H9 (cell line): ENCODE measurements around the gene UBE2D2. TPM values are rescaled to one million over a fixed set of nuclear protein-coding genes. Genes with fewer than 3 reads are reported as not detected.

ENCODE experiments used
- DNase-seq: peaks from one replicate; pipeline ENCODE4 v3.0.0-alpha.2; 2017
- H2AFZ ChIP-seq: one replicate; pipeline ENCODE4 v1.6.1; 2013; ENCODE audit warnings: mild to moderate bottlenecking, low read length, control low read depth, moderate library complexity
- H2AK5ac ChIP-seq: 2 replicates; pipeline ENCODE4 v1.6.1; 2013; ENCODE audit warnings: low read length, control low read depth, mixed read lengths; ENCODE audit not compliant: insufficient read length
- H2BK120ac ChIP-seq: one replicate; pipeline ENCODE4 v1.6.1; 2013; ENCODE audit warnings: low read depth, mild to moderate bottlenecking, low read length, control low read depth, inconsistent platforms; ENCODE audit not compliant: poor library complexity, severe bottlenecking
- H2BK12ac ChIP-seq: 2 replicates; pipeline ENCODE4 v1.6.1; 2013; ENCODE audit warnings: low read length, control low read depth, mixed read lengths, low read depth; ENCODE audit not compliant: insufficient read length
- H2BK15ac ChIP-seq: 2 replicates; pipeline ENCODE4 v1.6.1; 2013; ENCODE audit warnings: low read depth, low read length, control low read depth
- H2BK20ac ChIP-seq: one replicate; pipeline ENCODE4 v1.6.1; 2013; ENCODE audit warnings: low read depth, mild to moderate bottlenecking, low read length, control low read depth, inconsistent platforms; ENCODE audit not compliant: poor library complexity, severe bottlenecking
- H2BK5ac ChIP-seq: 2 replicates; pipeline ENCODE4 v1.6.1; 2013; ENCODE audit warnings: low read length, control low read depth, mixed read lengths; ENCODE audit not compliant: insufficient read length
- H3K14ac ChIP-seq: 2 replicates; pipeline ENCODE4 v1.6.1; 2013; ENCODE audit warnings: low read length, control low read depth; ENCODE audit not compliant: insufficient read depth
- H3K18ac ChIP-seq: 2 replicates; pipeline ENCODE4 v1.6.1; 2013; ENCODE audit warnings: low read depth, mild to moderate bottlenecking, mixed read lengths, low read length, control low read depth; ENCODE audit not compliant: insufficient read length
- H3K23ac ChIP-seq: 2 replicates; pipeline ENCODE4 v1.6.1; 2013; ENCODE audit warnings: low read length, control low read depth, mixed read lengths, low read depth; ENCODE audit not compliant: insufficient read length
- H3K23me2 ChIP-seq: 2 replicates; pipeline ENCODE4 v1.6.1; 2013; ENCODE audit warnings: low read depth, mild to moderate bottlenecking, mixed read lengths, low read length, control low read depth; ENCODE audit not compliant: insufficient read length, poor library complexity, severe bottlenecking
- H3K27ac ChIP-seq: 2 replicates; pipeline ENCODE4 v1.5.1; 2013; ENCODE audit warnings: low read length, control low read depth, mixed read lengths, low read depth; ENCODE audit not compliant: insufficient read length
- H3K27me3 ChIP-seq: 2 replicates; pipeline ENCODE4 v1.6.1; 2013; ENCODE audit warnings: low read length, control low read depth, inconsistent platforms; ENCODE audit not compliant: insufficient read depth
- H3K4ac ChIP-seq: 2 replicates; pipeline ENCODE4 v1.6.1; 2013; ENCODE audit warnings: low read depth, mild to moderate bottlenecking, control low read depth, inconsistent platforms, low read length, moderate library complexity
- H3K4me1 ChIP-seq: 2 replicates; pipeline ENCODE4 v1.6.1; 2013; ENCODE audit warnings: low read length, control low read depth, inconsistent platforms; ENCODE audit not compliant: insufficient read depth
- H3K4me2 ChIP-seq: 2 replicates; pipeline ENCODE4 v1.6.1; 2013; ENCODE audit warnings: low read length, control low read depth, mixed read lengths; ENCODE audit not compliant: insufficient read length, insufficient read depth
- H3K56ac ChIP-seq: 2 replicates; pipeline ENCODE4 v1.6.1; 2013; ENCODE audit warnings: low read depth, mild to moderate bottlenecking, mixed read lengths, low read length, control low read depth; ENCODE audit not compliant: insufficient read length
- H3K79me1 ChIP-seq: 2 replicates; pipeline ENCODE4 v1.6.1; 2013; ENCODE audit warnings: low read depth, mild to moderate bottlenecking, moderate library complexity, low read length, control low read depth, inconsistent platforms; ENCODE audit not compliant: insufficient read depth, poor library complexity, severe bottlenecking
- H3K79me2 ChIP-seq: 2 replicates; pipeline ENCODE4 v1.6.1; 2013; ENCODE audit warnings: low read length, control low read depth, inconsistent platforms; ENCODE audit not compliant: insufficient read depth
- H3K9ac ChIP-seq: 2 replicates; pipeline ENCODE4 v1.6.1; 2013; ENCODE audit warnings: low read length, control low read depth, mixed read lengths; ENCODE audit not compliant: insufficient read length; ENCODE audit errors: extremely low read depth
- H3K9me3 ChIP-seq: one replicate; pipeline ENCODE4 v1.6.1; 2013; ENCODE audit warnings: low read depth, low read length, inconsistent platforms; ENCODE audit not compliant: control insufficient read depth
- H3T11ph ChIP-seq: one replicate; pipeline ENCODE4 v1.6.1; 2013; ENCODE audit warnings: mild to moderate bottlenecking, low read length, control low read depth, inconsistent platforms
- H4K20me1 ChIP-seq: one replicate; pipeline ENCODE4 v1.6.1; 2013; ENCODE audit not compliant: control insufficient read depth, insufficient read length, insufficient read depth
- H4K5ac ChIP-seq: 2 replicates; pipeline ENCODE4 v1.6.1; 2013; ENCODE audit warnings: low read depth, mild to moderate bottlenecking, mixed read lengths, low read length, control low read depth; ENCODE audit not compliant: insufficient read length
- H4K8ac ChIP-seq: replicated peaks from 2 replicates; pipeline ENCODE4 v1.6.1; 2013; ENCODE audit warnings: low read length, control low read depth, mixed read lengths, low read depth; ENCODE audit not compliant: insufficient read length
- H4K91ac ChIP-seq: 2 replicates; pipeline ENCODE4 v1.6.1; 2013; ENCODE audit warnings: low read depth, mild to moderate bottlenecking, moderate library complexity, mixed read lengths, low read length, control low read depth; ENCODE audit not compliant: insufficient read length
- H3K27ac Mint-ChIP-seq, 3 experiments: 2 replicates in 2 of 3; 3 replicates in 1 of 3; pipeline ENCODE4 v1.8.0; 2020 to 2021; ENCODE audit warnings: mixed read lengths in 3 of 3, mild to moderate bottlenecking in 1 of 3, moderate library complexity in 1 of 3
- H3K27me3 Mint-ChIP-seq: 2 replicates; pipeline ENCODE4 v1.8.0; 2021; ENCODE audit warnings: low read depth, mild to moderate bottlenecking, moderate library complexity, mixed read lengths
- H3K36me3 Mint-ChIP-seq, 3 experiments: 2 replicates in 2 of 3; 3 replicates in 1 of 3; pipeline ENCODE4 v1.8.0; 2020 to 2021; ENCODE audit warnings: low read depth in 3 of 3, mixed read lengths in 3 of 3; ENCODE audit not compliant: insufficient read depth in 1 of 3
- H3K4me1 Mint-ChIP-seq, 2 experiments: 2 replicates each; pipeline ENCODE4 v1.8.0; 2020; ENCODE audit warnings: mixed read lengths in 2 of 2
- H3K4me3 Mint-ChIP-seq, 2 experiments: 2 replicates in 1 of 2; 3 replicates in 1 of 2; pipeline ENCODE4 v1.8.0; 2020 to 2021; ENCODE audit warnings: mild to moderate bottlenecking in 2 of 2, mixed read lengths in 2 of 2, moderate library complexity in 1 of 2
- H3K9me3 Mint-ChIP-seq, 2 experiments: 2 replicates in 1 of 2; 3 replicates in 1 of 2; pipeline ENCODE4 v1.8.0; 2020; ENCODE audit warnings: mild to moderate bottlenecking in 2 of 2, mixed read lengths in 2 of 2, moderate library complexity in 1 of 2
- CTCF ChIP-seq: fragments of 200-600 bp; sonication (generic); conservative IDR thresholded peaks from 3 replicates; pipeline ENCODE4 v1.8.0; 2021; ENCODE audit warnings: antibody characterized with exemption, mild to moderate bottlenecking
- WGBS: extraction: QIAGEN DNeasy Blood & Tissue Kit; methylation state at CpG from one replicate; pipeline ENCODE4 v1.1.7; 2013; ENCODE audit warnings: missing lambda C conversion rate, low lambda C conversion rate, mixed read lengths; ENCODE audit not compliant: insufficient read length; ENCODE audit errors: extremely low coverage; 5-methylcytosine and 5-hydroxymethylcytosine counted together
- total RNA-seq: library from RNA; stranded (reverse); gene quantifications from 2 replicates; pipeline ENCODE4 v1.2.1, GENCODE V29; 2021

Gene UBE2D2
- total RNA-seq, 1 experiment from 2014 or later = 236 TPM

- H2BK12ac ChIP-seq = no peak overlapping the region
Measured at GRCh38 chr5:139658928-139659667, 98.0 kb downstream of the UBE2D2 start.

More at GRCh38 chr5:139658928-139659667, 98.0 kb downstream of the UBE2D2 start:
- no peaks in the 10 kb centered on the region for H3K9me3 ChIP-seq
- H4K5ac ChIP-seq = no peak overlapping the region
- H3K23ac ChIP-seq = no peak overlapping the region
- no peak overlapping the region for H3T11ph ChIP-seq
- H3K4me3 Mint-ChIP-seq = peak overlapping the region in 1 of 2 experiments; percentile 65; a peak in 3 of 5 replicates
- H4K8ac ChIP-seq = no peak overlapping the region
- no peak for DNase-seq
- H3K27ac ChIP-seq = no peak overlapping the region
- H3K9ac ChIP-seq = no peak overlapping the region
- H2BK15ac ChIP-seq = no peak overlapping the region
- peak overlapping the region; percentile 60 to 89 (median 77); a peak in 6 of 7 replicates for H3K27ac Mint-ChIP-seq
- H2BK120ac ChIP-seq = no peak overlapping the region
- H3K18ac ChIP-seq = no peak overlapping the region
- no peak overlapping the region for H3K4ac ChIP-seq
- H2AFZ ChIP-seq = no peak overlapping the region
- peaks cover 4% of the 10 kb centered on the region for H3K23me2 ChIP-seq
- H3K4me1 Mint-ChIP-seq = peaks cover 60 to 74% of the 10 kb centered on the region in 2 experiments
- no peak overlapping the region for H2AK5ac ChIP-seq
- H2BK5ac ChIP-seq = no peak overlapping the region
- peaks cover 21% of the 10 kb centered on the region for H3K79me1 ChIP-seq
- no peak overlapping the region for H3K14ac ChIP-seq
- H3K9me3 Mint-ChIP-seq = no peaks in the 10 kb centered on the region
- no peak overlapping the region for H3K56ac ChIP-seq
- no peak overlapping the region for H4K91ac ChIP-seq
- WGBS = no CpG with 5 or more reads among the region's 15 CpGs
- peaks cover 34% of the 10 kb centered on the region for H3K4me1 ChIP-seq
- H4K20me1 ChIP-seq = peaks cover 8% of the 10 kb centered on the region
- H3K4me2 ChIP-seq = no peak overlapping the region
- no peaks in the 10 kb centered on the region for H3K27me3 ChIP-seq
- TF ChIP-seq CTCF = no peak
- H3K79me2 ChIP-seq = peaks cover 71% of the 10 kb centered on the region; the same call in 1 of the 2 replicates
- no peaks in the 10 kb centered on the region for H3K27me3 Mint-ChIP-seq
- no peak overlapping the region for H2BK20ac ChIP-seq
- H3K36me3 Mint-ChIP-seq = peaks cover 0 to 15% (median 0%) of the 10 kb centered on the region in 3 experiments; a peak in 2 of 7 replicates
